Skin of body (tissue), 2 donors: ENCODE measurements around the gene NT5C1A. TPM values are rescaled to one million over a fixed set of nuclear protein-coding genes. Genes with fewer than 3 reads are reported as not detected.

ENCODE experiments used
- DNase-seq: peaks from one replicate; lab custom pipeline; 2025; lab: John Stamatoyannopoulos, UW
- total RNA-seq: library from RNA; depleted of rRNA; stranded (reverse); fragments of >200 nt; gene quantifications from one replicate; pipeline ENCODE4 v1.2.3, GENCODE V29; 2014

NT5C1A gene
- total RNA-seq, 1 donor from 2014 or later = 2.0 TPM

DNA sequence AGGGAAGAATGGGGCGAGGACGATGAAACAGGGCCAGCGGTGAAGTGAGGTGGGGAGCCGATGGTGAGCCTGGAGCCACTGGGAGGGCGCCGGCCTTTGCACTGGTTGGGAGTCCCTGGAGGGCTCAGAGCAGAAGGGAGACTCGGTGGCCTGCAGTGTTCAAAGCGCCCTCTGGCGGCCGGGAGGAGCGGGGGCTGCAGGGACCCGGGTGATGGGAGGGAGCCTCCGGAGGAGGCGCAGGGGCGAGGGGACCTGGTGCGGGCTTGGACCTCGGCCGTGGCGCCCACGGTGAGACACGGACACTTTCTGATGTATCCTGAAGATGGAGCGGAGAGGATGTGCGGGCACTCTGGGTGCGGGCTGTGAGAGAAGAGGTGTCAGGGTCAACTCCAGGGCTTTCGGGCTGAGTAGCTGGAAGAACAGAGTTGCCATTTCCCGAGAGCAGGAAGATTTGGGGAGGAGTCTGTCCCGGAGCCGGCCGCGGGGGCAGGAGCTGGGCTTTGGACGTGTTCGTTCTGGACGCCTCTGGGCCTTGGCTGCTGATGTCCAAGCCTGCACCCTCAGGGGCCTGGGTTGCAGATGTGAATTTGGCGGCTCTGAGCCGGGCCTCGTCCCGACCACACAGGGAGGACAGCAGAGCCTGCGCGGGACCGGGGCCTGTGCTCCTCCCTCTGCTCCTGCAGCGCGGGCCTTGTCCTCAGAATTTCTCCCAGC lies 62.1 kb downstream of the NT5C1A start:
- no peak for DNase-seq

Other genes with a start within 250 kb of the NT5C1A start
- gene BMP8A, start 180.5 kb downstream of the NT5C1A start, total RNA-seq = 1.3 TPM
- 138 TPM for gene PABPC4, start 95.3 kb downstream of the NT5C1A start, total RNA-seq
- gene HEYL, start 32.5 kb downstream of the NT5C1A start, total RNA-seq = 5.2 TPM
- 0.20 TPM for gene HPCAL4, start 19.3 kb upstream of the NT5C1A start, total RNA-seq
- gene PPIE, start 66.8 kb upstream of the NT5C1A start, total RNA-seq = 26.0 TPM
- gene OXCT2, start 99.2 kb upstream of the NT5C1A start, total RNA-seq = 2.4 TPM
- 2.0 TPM for gene BMP8B, start 116.8 kb upstream of the NT5C1A start, total RNA-seq
- 28.3 TPM for gene TRIT1, start 211.4 kb upstream of the NT5C1A start, total RNA-seq
- gene MYCL, start 229.8 kb upstream of the NT5C1A start, total RNA-seq = 9.6 TPM